NCI-H345 treated with DMSO at 0.1 percent for 48 hours (cell line): ENCODE measurements around the gene AP2B1.

Experiments used
- DNase-seq: peaks from one replicate; lab custom pipeline; 2025; ENCODE audit not compliant: unreplicated experiment; lab: John Stamatoyannopoulos, UW

Gene AP2B1

DNA sequence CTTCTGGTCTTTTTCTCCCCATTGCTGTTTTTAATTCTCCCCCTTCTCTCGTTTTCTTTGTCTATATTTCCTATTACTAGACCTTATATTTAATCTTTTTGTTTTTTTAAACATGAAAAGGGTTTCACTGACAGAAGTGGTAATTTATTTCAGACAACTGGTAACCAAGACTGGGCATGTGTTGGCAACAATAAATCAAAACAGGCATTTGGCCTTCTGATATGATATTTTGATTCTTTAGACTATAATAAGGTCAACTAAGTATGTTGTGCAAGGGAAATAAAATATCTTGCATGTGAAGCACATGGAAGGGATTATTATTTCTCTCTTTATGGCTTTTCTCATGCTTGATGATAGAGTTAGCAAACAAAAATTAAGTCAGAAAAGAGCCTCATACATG lies 34.6 kb downstream of the AP2B1 start:
- DNase-seq = no peak

DNA sequence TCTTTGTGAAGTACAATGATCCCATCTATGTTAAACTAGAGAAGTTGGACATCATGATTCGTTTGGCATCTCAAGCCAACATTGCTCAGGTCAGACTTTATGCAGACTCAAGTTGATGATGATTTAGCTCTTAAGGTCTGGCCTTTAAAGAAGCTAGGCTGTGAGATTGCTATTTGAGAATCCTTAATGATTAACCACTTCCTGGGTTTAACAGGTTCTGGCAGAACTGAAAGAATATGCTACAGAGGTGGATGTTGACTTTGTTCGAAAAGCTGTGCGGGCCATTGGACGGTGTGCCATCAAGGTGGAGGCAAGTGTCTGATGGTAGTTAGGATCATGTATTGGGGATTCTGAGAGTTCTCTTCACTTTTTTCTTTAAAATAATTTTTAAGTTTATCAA lies 40.3 kb downstream of the AP2B1 start:
- no peak for DNase-seq

DNA sequence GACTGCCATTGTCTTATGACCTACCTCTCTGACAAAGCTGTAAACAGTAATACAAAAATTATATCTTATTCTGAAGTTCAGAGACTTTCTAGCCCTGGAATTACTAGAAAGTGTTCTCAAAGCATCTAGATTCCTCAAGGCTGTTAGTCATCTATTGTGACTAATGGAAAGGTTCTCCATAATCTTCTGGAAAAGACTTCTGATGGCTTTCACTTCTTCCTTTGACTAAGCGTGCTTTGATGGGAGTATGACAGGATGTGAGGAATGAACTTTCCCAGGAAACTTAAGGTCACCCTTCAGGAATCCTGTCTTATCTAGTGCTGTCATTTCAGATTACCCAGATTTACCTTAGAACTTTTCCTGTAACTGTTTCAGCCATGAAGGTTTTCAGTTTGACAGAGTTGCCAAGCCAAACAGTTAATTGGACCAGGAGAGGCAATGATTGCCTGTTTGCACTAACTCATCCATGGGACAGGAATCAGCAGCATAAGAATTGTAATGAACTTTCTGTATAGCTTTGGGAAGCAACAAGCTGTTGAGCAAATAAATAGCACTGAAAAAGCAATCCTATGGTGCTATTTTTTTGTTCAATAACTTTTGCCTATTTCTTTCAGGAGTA lies 43.5 kb downstream of the AP2B1 start:
- DNase-seq = no peak

GRCh38 chr17:35641032-35641431 lies 53.9 kb downstream of the AP2B1 start:
- no peak for DNase-seq

DNA sequence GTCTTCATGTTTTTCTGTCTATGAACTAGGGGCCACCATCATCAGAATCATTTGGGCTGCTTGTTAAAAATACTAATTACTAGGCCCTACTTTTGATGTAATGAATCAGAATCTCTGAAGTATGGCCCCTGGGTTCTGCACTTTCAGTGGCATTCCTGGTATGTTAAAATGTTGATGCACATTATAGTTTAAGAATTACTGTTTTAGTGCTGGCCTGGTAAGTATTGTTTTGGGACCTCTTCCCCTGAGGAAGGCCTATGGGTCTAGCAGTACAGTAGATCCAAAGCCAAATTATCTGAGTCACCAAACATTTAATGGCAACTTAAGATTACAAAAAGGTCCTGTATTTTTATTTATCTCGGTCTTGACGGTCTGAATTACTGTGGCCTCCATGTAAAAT lies 58.8 kb downstream of the AP2B1 start:
- no peak for DNase-seq

DNA sequence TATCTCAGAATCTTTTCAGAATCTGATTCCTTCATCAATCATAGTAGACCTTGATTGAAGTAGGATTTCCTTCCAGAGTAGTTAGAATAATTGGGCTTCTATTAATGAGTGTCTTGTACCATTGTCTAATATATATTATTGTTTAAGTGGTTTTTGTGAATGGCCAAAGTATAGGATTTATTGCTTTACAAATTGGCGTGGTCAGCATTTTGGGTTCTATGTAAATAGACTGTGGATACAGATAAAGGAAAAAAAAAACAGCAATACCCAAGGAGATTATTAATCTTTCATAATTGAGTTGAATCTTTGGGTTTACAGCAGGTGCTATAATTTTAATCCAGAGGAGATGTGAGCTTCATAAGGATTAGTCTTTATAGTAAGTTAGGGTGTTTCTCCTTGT lies 64.3 kb downstream of the AP2B1 start:
- no peak for DNase-seq

DNA sequence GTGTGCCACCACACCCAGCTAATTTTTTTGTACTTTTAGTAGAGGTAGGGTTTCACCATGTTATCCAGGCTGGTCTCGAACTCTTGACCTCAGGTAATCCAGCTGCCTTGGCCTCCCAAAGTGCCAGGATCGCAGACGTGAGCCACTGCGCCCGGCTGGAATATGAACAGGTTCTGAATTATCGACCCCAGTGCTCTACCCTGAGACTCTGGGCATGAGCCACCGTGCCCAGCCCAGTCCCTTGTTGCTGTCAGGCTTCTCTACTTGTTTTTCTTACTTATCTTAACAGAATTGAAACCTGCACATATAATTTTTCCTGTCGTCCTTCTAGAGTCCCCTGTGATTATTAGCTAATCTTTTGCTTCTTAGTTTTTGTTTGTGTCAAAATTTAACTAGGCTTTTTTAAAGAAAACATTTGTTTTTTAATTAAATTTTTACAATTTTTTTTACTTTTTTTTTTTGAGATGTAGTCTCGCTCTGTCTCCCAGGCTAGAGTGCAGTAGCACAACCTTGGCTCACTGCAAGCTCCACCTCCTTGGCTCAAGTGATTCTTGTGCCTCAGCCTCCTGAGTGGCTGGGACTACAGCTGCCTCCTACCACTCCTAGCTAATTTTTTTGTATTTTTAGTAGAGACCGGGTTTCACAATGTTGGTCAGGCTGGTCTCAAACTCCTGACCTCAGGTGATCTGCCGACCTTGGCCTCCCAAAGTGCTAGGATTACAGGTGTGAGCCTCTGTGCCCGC lies 66.7 kb downstream of the AP2B1 start:
- no peak for DNase-seq

GRCh38 chr17:35655303-35655702 lies 68.2 kb downstream of the AP2B1 start:
- DNase-seq = no peak

DNA sequence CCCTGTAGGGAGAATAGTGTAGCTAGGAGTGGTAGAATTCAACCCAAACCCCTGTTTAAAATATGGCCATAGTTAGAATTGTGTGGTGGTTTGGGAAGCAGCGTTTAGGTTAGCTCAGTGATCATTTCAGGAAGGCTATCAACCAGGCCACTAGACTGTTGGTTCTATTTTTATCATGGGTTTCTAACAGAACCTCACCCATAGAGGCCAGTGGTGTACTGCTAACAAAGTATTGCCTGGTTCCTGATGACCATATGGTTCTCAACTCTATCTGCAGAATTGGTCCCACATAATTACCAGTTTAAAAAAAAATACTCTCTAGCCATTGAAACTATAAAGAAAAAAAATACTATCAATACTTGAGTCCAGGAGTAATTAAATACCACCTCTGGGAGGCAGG lies 73.8 kb downstream of the AP2B1 start:
- DNase-seq = no peak

- no peak for DNase-seq
These were observed 77.6 kb downstream of the AP2B1 start for GRCh38 chr17:35664685-35665084.

GRCh38 chr17:35665662-35666061 lies 78.5 kb downstream of the AP2B1 start:
- DNase-seq = no peak

DNA sequence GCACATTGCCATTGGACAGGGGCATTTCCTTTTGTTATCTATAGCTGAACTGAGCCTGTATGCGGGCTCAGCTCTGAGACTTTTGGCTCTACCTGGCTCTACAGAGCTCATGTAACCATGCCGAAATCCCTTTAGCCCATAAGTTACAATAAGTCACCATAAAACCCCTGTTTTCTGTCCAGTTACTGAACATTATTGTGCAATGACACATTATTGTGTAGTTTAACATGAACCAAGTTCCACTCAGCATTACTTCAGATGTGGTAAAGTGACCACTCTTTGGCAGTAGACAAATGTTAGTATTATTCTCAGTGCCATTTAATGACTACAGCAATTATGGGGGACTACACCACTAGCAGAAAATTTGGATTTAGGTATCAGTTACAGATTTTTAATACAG lies 78.9 kb downstream of the AP2B1 start:
- DNase-seq = no peak

DNA sequence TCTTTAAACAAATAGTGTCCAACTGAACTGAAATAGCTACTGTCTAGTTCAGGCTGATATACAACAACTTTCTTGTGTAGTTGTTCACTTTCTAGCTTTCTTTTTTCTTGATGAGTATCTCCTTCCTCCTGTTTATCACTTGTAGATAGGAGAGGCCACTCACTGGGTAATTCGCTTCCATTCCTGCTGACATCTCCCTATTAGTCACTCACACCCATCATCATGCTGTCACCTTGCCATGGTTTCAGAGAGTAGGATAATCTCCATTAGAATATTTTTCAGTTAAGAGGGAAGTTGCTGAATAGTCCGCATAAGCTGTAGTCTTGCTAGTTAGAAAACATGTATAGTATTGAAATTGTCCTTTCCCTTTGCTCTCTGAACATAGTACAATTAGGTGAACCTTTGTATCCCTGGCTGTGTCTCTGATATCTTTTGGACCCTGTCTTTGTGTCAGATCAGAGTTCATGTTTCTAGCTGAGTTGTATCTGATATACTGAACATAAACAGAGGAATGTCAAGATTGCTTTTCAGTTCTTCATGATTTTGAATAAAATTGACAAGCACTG lies 79.9 kb downstream of the AP2B1 start:
- no peak for DNase-seq

DNA sequence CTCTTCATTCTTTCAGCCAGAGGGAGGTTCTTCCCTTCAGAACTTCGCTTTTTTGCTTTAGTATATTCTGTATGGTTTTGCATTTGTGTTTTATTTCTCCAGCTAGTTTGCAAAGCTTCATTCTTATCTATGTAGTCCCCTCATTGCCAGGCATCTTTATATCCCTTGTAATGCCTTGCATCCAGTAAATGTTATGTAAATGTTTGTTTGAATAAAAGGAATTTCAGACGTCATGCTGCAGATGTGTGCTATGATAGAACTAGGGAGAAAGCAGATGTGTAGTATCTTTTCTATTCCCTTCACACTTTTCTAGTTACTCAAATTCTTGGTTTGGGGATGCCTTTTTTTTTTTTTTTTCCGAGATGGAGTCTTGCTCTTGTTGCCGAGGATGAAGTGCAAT lies 81.7 kb downstream of the AP2B1 start:
- no peak for DNase-seq

DNA sequence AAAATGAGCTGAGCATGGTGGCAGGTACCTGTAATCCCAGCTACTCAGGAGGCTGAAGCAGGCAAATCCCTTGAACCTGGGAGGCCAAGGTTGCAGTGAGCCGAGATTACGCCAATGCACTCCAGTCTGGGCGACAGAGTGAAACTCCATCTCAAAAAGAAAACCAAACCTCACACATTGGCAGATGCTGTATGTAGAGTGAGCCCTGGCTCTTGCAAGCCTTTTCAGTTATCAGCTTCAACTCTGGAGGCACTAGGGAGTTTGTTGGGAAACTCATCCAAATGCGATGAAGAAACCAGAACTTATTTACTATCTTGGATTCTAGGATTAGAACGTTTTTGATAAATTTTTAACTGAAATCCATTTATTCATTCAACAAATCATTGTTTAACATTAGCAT lies 87.4 kb downstream of the AP2B1 start:
- DNase-seq = no peak

DNA sequence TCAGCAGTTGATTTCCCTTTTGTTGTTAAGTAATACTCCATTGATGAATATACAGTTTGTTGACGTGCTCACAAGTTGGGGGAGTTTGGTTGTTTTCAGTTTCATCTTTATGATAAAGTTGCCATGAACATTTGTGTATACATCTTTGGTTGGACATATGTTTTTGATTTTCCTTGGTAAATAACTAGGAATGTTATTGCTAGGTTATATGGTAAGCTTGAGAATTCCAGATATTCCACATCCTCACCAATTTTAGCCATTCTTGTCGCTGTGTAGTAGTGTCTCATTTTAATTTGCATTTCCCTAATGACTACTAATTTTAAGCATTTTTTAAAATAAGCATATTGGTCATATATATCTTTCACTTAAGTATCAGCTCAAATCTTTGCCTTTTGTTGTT lies 89.3 kb downstream of the AP2B1 start:
- DNase-seq = no peak

DNA sequence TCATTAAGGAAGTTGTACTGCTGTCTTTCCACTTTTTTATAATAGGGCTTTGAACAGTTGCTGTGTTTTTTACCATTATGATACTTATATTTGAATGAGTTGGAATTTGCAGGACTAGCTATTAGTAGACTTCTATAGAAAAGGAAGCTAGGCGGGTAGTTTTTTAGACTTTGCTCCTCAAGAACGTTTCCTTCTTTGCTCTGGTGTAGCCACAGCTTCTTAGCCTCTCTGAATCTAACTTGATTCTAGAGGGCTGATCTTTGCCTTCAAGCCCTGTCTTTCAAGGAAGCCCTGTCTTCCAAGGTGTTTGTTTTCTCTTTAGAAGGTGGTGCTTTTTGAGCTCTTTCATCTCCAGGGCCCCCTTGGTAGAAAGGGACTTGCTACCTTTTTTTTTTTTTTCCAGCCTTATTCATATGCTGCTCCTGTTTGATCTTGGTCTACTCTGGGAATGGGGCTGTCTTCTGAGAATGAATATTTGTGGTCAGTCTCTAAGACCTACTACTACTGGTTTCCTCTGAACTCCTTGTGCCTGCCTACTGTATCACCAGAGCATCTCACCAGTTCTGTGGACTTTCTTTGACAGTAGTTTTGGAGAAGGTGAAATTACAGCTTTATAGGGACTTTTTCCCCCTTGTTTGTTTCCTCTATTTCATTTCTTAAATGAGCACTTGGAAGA lies 92.0 kb downstream of the AP2B1 start:
- no peak for DNase-seq

DNA sequence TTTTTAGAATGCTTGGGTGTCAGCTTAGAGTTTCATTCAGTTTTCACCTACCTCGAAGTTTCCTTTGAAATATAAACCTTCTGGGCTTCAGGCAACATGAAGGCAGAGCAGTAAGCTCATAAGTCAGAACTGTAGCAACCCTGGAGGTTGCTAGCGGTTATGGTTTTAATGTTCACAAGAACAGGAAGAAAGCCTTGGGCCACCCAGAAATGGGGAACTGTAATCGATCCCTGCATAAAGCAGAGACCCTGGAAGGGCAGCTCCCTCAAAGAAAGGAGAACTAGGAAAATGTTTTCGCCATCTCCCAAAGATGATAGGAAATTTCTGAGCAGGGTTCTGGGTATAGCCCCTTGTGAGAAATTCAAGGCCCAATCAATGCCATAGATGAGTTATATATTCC lies 96.5 kb downstream of the AP2B1 start:
- DNase-seq = no peak

- DNase-seq = no peak
These were observed 97.1 kb downstream of the AP2B1 start for GRCh38 chr17:35684055-35684802.

DNA sequence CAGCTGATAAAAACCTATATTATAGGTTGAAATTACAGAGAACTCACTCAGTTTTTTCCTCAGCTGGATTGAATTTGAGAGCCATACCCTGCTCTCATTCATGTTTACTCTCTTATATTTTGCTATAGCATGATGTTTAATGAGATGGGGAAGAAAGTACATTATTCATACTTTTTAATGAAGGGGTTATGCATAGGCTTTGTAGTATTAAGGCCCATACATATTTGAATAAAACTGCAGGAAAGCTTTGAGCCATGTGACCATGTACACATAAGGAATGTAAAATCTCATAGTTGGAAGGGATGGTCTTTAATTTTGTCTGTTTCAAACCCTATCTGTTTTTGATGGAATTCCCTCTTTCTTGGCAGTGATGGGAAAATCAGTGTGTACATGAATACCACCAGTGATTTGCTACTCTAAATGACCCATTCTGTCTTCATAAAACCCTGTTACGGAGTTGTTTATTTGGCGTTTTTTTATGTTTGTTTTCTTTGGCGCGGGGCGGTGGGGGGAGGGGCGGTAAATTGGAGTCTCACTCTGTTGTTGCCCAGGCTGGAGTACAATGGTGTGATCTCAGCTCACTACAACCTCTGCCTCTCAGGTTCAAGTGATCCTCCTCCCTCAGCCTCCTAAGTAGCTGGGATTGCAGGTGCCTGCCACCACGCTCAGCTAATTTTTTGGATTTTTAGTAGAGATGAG lies 105.5 kb downstream of the AP2B1 start:
- DNase-seq = no peak

DNA sequence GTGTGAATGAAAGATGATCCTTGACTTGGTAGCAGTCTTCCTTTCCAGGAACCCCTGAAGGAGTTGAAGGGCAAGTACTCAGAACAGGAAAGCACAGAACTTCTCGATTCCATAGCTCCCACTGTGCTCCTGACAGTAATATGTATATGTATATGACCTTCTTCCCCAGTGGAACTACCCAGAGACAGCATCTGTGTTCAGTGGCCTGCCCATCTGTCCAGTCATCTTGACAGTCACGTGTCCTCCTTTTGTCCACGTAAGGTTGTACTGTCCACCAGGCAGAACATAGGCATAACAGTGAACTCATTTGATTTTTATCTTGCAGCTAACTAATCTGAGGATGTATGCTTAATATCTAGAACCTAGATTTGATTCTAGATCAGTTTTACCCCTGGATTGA lies 106.5 kb downstream of the AP2B1 start:
- no peak for DNase-seq
